ENCODE results near the gene DHRSX. TPM values are rescaled to one million over a fixed set of nuclear protein-coding genes. Genes with fewer than 3 reads are reported as not detected.

The DHRSX gene
- total RNA-seq, 1 donor from 2014 or later: 65.4 TPM

DNA sequence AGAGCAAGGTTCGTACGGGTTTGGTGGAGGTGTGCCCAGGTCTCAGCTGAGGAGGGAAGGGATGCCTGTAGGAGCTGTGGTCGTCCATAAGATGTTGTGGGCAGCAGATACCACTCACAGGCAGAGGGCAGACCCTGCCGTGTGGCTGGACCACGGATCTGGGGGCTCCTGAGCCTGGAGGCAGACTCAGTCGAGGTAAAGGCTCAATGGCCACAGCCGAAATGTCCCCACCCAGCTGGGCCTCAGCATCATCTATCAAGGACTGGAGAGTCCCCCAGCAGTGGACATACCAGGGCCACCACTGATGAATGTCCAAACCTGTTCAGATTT is 98.5 kb downstream of the DHRSX start:
- Mint-ChIP-seq H3K36me3 (ENCODE audit: insufficient read depth) (peaks cover 35% of the 10 kb centered on the region), H3K27me3 (no peaks in the 10 kb centered on the region), H3K27ac (peak overlapping the region; percentile 93), H3K4me3 (ENCODE audit: low read depth) (no peak overlapping the region), H3K4me1 (ENCODE audit: low read depth) (peaks cover 27% of the 10 kb centered on the region), H3K9me3 (ENCODE audit: low read depth) (peaks cover 7% of the 10 kb centered on the region)
- DNase-seq (ENCODE audit: low spot score, unreplicated experiment): no peak
- TF ChIP-seq, protein P1, sequence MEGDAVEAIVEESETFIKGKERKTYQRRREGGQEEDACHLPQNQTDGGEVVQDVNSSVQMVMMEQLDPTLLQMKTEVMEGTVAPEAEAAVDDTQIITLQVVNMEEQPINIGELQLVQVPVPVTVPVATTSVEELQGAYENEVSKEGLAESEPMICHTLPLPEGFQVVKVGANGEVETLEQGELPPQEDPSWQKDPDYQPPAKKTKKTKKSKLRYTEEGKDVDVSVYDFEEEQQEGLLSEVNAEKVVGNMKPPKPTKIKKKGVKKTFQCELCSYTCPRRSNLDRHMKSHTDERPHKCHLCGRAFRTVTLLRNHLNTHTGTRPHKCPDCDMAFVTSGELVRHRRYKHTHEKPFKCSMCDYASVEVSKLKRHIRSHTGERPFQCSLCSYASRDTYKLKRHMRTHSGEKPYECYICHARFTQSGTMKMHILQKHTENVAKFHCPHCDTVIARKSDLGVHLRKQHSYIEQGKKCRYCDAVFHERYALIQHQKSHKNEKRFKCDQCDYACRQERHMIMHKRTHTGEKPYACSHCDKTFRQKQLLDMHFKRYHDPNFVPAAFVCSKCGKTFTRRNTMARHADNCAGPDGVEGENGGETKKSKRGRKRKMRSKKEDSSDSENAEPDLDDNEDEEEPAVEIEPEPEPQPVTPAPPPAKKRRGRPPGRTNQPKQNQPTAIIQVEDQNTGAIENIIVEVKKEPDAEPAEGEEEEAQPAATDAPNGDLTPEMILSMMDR (IDR thresholded peaks at IDR 0.05; ENCODE audit: unreplicated experiment): no peak

DNA sequence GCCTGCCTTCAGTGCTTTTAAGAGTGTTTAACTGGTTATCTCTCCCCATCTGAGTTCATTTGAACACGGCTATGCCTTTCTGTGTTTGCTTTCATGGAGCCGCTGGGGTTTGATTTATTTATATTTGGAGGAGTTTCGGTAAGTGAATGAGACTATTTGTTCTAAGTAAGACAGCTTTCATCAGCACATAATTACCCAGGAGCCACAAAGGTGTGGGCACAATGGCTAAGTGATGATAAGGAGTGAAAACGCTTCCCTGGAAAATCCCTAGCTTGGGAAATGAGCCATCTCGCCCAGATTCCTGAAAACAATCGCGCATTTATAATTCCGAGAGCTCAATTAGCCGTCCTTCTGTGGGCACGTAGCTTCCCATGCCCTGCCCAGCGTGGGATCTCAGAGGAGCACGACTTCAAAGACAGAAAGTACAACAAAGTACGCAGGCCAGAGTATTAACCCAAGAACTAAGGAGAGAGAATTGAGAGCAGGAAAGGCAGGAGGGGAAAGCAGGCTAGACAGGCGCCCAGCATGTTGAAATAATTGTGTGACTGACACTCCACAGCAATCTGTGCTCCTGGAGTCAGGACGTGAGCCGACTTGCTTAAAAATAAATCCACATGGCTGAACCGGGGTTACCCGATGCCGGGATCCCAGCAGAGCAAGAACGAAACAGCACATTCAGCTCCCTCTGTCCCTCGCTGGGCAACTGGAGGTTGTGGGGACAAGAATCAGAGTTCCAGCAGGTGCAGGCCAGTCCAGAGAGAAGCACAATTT is 99.0 kb downstream of the DHRSX start:
- Mint-ChIP-seq H3K4me1 (ENCODE audit: low read depth) (peaks cover 30% of the 10 kb centered on the region), H3K4me3 (ENCODE audit: low read depth) (peak overlapping the region; percentile 6), H3K9me3 (ENCODE audit: low read depth) (peaks cover 6% of the 10 kb centered on the region), H3K36me3 (ENCODE audit: insufficient read depth) (peaks cover 30% of the 10 kb centered on the region), H3K27me3 (no peaks in the 10 kb centered on the region), H3K27ac (peak overlapping the region; percentile 93)
- no peak for DNase-seq (ENCODE audit: low spot score, unreplicated experiment)
- TF ChIP-seq, protein P1 (IDR thresholded peaks at IDR 0.05; ENCODE audit: unreplicated experiment): no peak

DNA sequence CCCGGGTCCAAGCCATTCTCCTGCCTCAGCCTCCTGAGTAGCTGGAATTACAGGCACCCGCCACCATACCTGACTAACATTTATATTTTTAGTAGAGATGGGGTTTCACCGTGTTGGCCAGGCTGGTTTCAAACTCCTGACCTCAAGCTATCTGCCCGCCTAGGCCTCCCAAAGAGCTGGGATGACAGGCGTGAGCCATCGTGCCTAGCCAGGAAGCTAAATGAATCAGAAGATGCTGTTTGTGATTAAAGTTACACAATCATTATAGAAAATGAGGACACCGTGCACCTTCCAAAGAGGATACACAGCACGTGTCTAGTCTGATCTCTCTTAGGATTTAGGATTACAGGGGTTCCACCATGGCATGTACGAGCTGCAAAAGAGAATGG is 99.6 kb downstream of the DHRSX start:
- Mint-ChIP-seq H3K4me1 (ENCODE audit: low read depth) (peaks cover 30% of the 10 kb centered on the region), H3K9me3 (ENCODE audit: low read depth) (peaks cover 3% of the 10 kb centered on the region), H3K27me3 (no peaks in the 10 kb centered on the region), H3K4me3 (ENCODE audit: low read depth) (no peak overlapping the region), H3K27ac (peak overlapping the region; percentile 93), H3K36me3 (ENCODE audit: insufficient read depth) (peaks cover 26% of the 10 kb centered on the region)
- TF ChIP-seq, protein P1 (IDR thresholded peaks at IDR 0.05; ENCODE audit: unreplicated experiment): no peak
- DNase-seq (ENCODE audit: low spot score, unreplicated experiment): no peak

DNA sequence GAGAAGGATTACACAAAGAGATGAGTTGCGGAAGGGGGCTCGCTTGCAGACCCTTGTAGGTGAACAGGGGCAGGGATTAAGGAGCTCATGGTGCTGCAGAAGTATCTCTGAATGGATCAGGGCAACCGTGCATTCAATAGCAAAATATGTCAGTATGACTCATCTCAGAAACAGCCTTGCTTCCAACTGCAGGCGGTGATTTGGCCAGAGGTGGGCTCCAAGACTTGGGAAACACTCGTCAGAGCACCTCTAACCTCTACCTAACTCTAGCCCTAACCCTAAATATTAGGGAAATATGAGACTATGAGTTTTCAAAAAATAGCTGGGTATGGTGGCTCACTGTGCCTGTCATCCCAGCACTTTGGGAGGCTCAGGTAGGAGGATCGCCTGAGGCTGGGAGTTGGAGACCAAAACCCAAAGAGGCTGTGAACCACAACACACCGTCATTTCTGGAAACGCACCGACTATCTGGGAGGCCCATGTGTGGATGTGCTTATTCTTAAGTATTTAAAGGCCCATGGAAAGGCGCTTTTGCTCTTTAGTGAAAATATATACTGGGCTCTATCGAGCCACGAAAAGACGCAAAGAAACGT is 102.6 kb downstream of the DHRSX start:
- Mint-ChIP-seq H3K27me3 (no peaks in the 10 kb centered on the region), H3K36me3 (ENCODE audit: insufficient read depth) (peaks cover 27% of the 10 kb centered on the region), H3K4me1 (ENCODE audit: low read depth) (peaks cover 27% of the 10 kb centered on the region), H3K4me3 (ENCODE audit: low read depth) (no peak overlapping the region), H3K9me3 (ENCODE audit: low read depth) (peaks cover 3% of the 10 kb centered on the region), H3K27ac (no peak overlapping the region)
- TF ChIP-seq, protein P1 (IDR thresholded peaks at IDR 0.05; ENCODE audit: unreplicated experiment): no peak
- DNase-seq (ENCODE audit: low spot score, unreplicated experiment): no peak

DNA sequence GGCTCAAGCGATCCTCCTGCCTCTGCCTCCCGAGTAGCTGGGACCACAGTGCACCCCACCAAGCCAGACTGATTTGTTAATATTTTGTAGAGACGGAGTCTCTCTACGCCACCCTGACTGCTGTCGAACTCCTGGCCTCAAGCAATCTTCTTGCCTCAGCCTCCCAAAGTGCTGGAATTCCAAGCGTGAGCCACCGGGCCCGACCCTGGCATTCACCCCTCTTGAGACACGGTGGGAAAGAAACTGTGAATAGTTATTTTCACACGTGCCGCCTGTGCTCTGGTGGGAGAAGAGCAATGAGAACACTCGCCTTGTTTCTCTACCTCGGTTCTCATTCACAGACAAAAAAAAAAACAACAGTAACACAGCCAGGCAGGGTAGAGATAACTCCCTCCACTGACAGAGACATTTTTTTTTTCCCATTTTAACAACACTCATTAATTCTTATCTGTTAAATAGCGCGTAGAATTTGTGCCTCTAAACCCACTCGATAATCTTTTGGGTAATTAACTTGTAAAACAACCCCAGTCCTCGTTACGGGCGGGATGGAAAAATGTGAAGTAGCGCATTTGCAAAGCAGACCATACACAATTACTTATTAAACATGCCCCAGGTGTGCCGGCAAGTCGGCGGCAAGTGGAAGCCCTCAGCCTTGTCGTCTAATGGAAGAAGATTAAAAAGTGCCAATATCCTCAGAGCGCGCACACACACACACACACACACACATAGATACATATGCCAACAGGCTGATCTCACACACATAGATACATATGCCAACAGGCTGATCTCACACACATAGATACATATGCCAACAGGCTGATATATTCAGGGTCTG is 103.3 kb downstream of the DHRSX start:
- Mint-ChIP-seq H3K9me3 (ENCODE audit: low read depth) (peaks cover 3% of the 10 kb centered on the region), H3K27me3 (no peaks in the 10 kb centered on the region), H3K36me3 (ENCODE audit: insufficient read depth) (peaks cover 27% of the 10 kb centered on the region), H3K4me1 (ENCODE audit: low read depth) (peaks cover 27% of the 10 kb centered on the region), H3K27ac (no peak overlapping the region), H3K4me3 (ENCODE audit: low read depth) (no peak overlapping the region)
- TF ChIP-seq, protein P1 (IDR thresholded peaks at IDR 0.05; ENCODE audit: unreplicated experiment): no peak
- DNase-seq (ENCODE audit: low spot score, unreplicated experiment): no peak

All from progenitor cell of endocrine pancreas (in vitro differentiated cells).